Dermis microvascular lymphatic vessel endothelial cell (primary cell): Measurements from ENCODE around the gene SLC6A19. TPM values are rescaled to one million over a fixed set of nuclear protein-coding genes. Genes with fewer than 3 reads are reported as not detected.
"Not testable (repeated sequence)": the region's sequence is repeated elsewhere in the genome, so short reads cannot be mapped to it uniquely, and the experiment has no call there.

Experiments used
- DNase-seq, 2 donors: peaks; one replicate each; pipeline versions ENCODE4 v3.0.0 to v3.0.0-alpha.2; 2010; ENCODE audit warnings: low read depth in 2 of 2
- total RNA-seq: library from RNA; depleted of rRNA; stranded (reverse); fragments of >200 nt; gene quantifications from 2 replicates; pipeline ENCODE4 v1.2.1, GENCODE V29; 2014

The SLC6A19 gene
- total RNA-seq, 1 donor from 2014 or later: not detected

- no peak for DNase-seq
Observed at GRCh38 chr5:1264211-1264610, 62.8 kb downstream of the SLC6A19 start.

- no peak for DNase-seq
Observed at GRCh38 chr5:1265026-1265425, 63.6 kb downstream of the SLC6A19 start.

- DNase-seq: no peak
Observed at GRCh38 chr5:1265461-1266455, 64.4 kb downstream of the SLC6A19 start.

- DNase-seq: no peak
Observed at GRCh38 chr5:1266791-1267190, 65.4 kb downstream of the SLC6A19 start.

GRCh38 chr5:1267464-1267863, 66.1 kb downstream of the SLC6A19 start:
- not testable (repeated sequence) for DNase-seq

GRCh38 chr5:1268056-1268455, 66.7 kb downstream of the SLC6A19 start:
- DNase-seq: no peak

- DNase-seq: no peak
Observed at GRCh38 chr5:1268666-1269065, 67.3 kb downstream of the SLC6A19 start.

GRCh38 chr5:1270426-1270825, 69.0 kb downstream of the SLC6A19 start:
- DNase-seq: no peak

GRCh38 chr5:1270933-1271914, 69.8 kb downstream of the SLC6A19 start:
- DNase-seq: no peak

GRCh38 chr5:1272201-1272600, 70.8 kb downstream of the SLC6A19 start:
- no peak for DNase-seq

GRCh38 chr5:1273745-1274144, 72.3 kb downstream of the SLC6A19 start:
- DNase-seq: no peak

GRCh38 chr5:1274471-1274870, 73.1 kb downstream of the SLC6A19 start:
- no peak for DNase-seq

Other genes starting within 250 kb of the SLC6A19 start
- 0.13 and 0.76 TPM in 2 replicates for gene NKD2, start 192.8 kb upstream of the SLC6A19 start, total RNA-seq
- gene SLC12A7, start 89.5 kb upstream of the SLC6A19 start, total RNA-seq: 20.2 and 32.2 TPM in 2 replicates
- not detected in 2 replicates for gene SLC6A18, start 23.8 kb downstream of the SLC6A19 start, total RNA-seq
- not detected in 2 replicates for gene TERT, start 93.5 kb downstream of the SLC6A19 start, total RNA-seq
- gene CLPTM1L, start 143.5 kb downstream of the SLC6A19 start, total RNA-seq: 256 and 260 TPM in 2 replicates
- gene SLC6A3, start 243.8 kb downstream of the SLC6A19 start, total RNA-seq: not detected in 2 replicates